Dermis blood vessel endothelial cell (primary cell): Measurements from ENCODE around the gene TBRG4. TPM values are rescaled to one million over a fixed set of nuclear protein-coding genes. Genes with fewer than 3 reads are reported as not detected.
"Not testable (repeated sequence)": the region's sequence is repeated elsewhere in the genome, so short reads cannot be mapped to it uniquely, and the experiment has no call there.

ENCODE experiments used
- DNase-seq: peaks from one replicate; pipeline ENCODE4 v3.0.0; 2010
- total RNA-seq: library from RNA; depleted of rRNA; stranded (reverse); fragments of >200 nt; gene quantifications from 2 replicates; pipeline ENCODE4 v1.2.3, GENCODE V29; 2014

The TBRG4 gene
- 55.1 and 78.6 TPM in 2 replicates for total RNA-seq

DNA sequence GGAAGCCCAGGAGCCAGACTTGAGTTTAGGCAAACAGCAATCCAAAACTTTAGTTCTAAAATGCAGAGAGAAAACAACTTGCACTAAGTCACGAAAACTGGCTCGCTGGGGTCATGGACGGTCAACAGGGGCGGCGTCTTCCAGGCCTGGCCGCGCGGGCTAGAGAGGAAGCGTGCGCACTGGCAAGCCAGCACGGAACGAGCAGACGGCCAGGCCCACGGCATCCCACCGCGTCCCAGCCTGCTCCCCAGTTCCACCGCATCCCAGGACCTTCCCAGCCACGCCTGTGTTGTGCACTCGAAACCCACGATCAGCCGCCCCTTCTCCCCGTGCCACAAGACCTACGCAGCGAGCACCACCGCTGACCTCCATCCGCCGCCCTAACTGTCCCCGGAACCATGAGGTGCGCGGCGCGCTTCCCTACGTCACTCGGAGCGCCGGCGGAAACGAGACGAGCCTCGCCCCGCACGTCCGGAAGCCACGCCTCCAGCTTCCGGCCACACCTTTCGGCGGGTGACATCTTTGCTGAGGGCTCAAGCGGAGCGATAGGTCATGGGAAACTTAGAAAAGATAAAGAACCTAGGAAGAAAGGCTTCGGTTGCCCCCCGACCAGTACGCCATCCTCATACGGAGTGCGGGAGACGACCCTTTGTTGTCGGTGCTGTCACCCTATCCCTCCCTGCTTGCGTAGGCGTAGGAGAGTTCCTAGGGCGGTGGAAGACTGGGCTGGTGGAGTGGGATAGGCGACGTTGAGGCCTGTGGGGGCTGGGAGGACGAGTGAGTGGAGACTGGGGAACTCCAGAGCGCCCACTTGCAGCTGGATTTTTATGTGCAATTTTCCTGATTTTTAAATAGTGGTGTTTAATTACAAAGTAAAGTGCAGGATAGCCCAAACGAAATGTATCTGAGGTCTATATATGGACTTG, at the start of gene TBRG4:
Gene TBRG4, minus strand, starts transcription at position 400 of the 926 bp plus-strand sequence. CDS start 2,460 bp downstream, outside the sequence.
- peak; percentile 96 for DNase-seq

DNA sequence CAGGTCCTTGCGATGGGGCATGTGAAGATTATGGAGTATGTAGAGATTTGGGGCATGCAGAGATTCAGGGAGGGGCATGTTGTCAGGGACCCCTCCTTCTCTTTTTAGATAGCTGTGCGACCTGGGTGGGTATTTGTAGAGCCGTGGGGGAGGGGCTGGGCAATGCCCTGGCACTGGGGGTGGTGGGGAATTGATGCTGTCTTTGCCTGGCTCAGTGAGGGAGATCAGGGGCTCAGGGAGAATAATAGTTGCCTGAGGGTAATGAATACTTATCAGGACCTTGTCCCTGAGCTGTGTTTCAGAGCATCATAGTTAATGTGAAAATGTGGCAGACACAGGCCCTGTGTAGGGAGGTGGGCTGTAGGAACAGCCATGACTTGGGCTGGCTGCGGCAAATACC, 49.6 kb upstream of the TBRG4 start:
- no peak for DNase-seq

DNA sequence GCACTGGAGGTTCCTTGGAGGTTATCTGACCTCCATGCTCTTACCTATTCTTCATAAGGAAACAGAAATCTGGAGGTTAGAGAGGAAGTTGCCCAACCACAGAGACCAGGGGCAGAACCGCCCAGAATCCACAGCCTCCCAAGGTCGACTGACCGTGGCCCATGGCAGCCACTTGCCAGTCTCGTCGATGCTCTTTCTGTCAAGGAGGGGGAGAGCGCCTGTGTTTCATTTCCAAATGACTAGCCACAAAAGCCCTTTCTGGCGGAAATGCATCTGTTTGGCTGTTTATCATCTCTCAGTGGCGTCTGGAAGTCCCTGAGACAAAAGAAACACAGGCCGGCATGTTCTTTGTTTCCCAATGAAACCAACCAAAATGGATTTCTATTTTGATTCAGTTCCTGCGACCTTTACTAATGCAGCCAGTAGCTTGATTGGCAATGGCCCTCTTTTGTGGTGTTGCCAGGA, 49.0 kb upstream of the TBRG4 start:
- no peak for DNase-seq

DNA sequence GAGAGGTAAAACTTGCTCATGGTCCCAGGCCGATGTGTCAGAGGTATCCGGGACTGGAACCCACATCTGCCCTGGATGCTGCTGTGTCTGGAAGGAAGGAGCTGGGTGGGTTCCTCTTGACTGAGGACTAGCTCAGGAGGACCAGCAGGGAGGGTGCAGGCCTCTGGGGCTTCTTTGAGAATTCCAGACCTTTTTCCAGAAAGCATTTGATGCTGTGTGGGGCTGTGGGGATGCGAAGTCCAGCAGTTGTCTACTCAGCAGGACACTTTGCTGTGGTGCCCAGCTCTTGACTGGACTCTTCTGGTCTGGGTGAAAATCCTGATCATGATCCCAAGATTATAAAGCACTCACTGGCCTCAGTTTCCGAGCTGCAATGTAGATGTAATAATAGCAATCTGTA, 47.8 kb upstream of the TBRG4 start:
- DNase-seq, result no peak

DNA sequence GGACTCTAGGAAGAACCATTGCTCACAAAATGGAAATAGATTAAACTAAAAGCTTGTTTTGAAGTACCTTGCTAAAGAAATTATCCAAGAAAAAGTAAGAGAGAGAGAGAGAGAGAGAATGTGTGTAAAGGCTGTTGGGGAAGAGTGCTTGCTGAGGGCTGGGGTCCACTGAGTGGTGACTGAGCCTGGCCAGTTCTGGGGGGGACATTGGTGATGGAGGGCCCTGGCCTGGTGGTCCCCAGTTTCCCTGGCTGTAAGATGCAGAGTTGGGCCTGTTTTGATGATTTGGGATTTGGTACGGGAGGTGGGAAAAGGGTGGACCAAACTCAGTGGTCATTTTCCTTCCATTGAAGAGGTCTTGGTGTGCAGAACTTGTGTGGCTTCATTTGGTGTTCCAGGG, 47.0 kb upstream of the TBRG4 start:
- no peak for DNase-seq

DNA sequence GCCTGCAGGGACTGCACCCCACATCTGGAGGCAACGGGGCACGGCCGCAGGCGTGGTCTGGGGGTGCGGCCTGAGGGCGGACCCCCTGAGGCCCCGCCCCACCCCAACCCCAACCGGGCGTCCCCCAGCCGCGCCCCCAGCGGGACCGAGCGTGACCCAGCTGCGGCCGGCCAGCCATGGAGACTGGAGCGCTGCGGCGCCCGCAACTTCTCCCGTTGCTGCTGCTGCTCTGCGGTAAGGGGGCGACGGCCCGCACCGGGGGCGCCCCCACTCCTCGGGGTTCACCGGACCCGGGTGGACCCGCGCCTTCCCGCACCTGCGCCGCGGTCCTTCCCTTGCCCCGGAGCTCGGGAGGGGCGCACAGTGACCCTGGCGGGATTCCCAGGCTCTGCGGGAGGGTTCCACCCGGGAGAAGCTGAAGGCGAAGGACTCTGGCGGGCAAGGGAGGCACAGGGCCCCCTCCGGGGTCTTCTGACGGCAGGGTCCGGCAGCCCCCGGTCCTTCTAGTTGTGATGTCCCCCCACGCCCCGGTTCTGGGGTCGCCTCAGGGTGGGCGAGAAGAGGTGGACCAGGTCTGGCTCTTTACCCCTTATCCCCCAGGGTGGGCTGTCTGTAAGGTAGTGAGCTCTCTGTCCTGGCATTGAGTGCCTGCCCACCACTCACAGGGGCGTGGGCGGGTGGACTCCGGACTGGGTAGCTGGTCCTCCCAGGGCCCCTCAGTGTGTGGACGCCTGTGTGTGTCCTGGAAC, 46.3 kb upstream of the TBRG4 start, which contains the start of gene RAMP3:
Gene RAMP3, plus strand, starts transcription at position 139 of the 749 bp plus-strand sequence. Its CDS starts 38 bp downstream, at position 177.
- DNase-seq, result no peak

DNA sequence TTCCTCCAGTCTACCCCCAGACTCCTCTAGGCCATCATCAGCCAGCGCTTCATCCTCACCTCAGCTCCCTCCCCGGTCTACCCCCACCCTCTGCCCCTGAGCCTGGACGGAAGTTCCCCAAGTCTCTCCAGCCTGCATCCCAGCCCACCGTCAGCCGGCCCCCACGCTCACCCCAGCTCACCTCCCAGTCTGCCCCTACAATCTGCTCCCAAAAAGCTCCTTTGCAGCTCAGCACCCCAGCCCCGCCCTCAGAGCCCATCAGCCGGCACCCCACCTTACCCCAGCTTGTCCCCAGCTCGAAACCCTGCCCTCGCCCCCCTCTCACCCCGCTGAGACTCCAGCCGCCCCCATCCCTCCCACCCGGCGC, 45.8 kb upstream of the TBRG4 start:
- no peak for DNase-seq

DNA sequence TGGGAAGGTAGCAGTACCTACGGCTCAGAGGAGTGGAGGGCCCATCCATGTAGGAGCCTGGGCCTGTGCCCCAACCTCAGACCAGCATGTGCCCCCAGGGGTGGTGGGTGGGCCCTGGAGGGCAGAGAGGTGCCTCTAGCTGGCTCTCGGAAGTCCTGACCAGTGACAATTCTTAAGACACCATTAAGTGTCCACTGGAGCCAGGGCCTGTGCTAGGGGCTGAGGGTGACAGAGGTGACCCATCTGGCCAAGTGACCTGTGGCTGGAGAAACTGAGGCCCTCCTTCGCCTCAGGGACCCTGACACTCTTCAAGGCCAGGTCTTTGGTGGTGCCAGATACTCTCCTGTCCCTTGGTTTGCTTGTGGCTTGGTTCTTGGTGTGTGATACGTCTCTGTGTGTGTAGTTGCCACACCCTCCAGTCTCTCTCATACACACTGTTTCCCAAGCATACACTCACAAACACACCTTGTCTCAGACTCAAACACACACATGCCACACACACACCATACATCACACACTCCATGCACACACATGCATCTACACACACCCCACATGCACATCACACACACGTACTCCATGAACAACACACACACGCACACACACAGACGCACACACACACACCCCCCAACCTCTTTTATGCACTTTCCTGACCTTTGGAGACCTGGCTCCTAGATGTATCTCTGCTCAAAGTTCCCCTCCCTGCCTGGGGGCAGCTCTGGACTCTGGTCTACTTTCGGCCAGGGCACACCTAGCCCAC, 45.2 kb upstream of the TBRG4 start:
- DNase-seq, result no peak

DNA sequence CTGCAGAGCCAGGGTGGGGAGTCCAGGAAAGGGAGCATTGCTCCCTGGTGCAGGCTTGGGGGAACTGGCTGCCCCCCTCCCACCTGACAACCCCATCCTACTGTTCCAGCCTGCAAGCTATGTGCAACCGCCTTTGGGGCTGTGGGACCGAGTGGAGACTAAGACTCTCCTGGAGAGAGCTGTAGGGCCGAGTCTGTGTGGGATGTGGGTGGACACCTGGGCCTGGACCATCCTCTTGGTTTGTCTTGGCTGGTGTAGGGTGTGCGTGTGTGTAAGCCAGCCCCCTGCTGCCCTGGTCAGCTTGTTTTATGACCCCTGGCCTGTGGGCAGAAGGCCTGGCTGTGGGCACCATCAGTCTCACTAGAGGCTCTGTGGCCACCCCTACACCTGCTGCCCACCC, 44.4 kb upstream of the TBRG4 start:
- DNase-seq, result no peak

DNA sequence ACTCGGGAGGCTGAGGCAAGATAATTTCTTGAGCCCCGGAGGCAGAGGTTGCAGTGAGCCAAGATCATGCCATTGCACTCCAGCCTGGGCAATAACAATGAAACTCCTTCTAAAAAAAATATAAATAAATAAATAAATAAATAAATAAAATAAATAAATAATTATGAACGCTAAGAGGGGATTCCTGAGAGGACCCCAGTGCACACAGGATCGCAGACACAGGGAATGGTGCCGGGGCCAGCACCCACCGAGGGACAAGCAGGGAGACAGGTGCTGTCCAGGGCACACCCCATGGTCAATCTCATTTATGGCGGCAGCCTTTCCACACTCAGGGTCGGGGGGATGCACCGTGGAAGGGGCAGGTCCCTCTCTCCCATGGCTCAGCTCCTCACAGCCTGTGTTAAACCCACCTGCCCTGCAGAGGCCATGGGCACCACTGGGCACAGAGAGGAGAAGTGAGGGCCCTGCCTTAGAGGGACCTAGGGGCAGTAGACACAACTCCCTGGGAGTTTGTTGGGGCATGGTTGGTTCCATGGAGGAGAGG, 43.9 kb upstream of the TBRG4 start:
- no peak for DNase-seq

DNA sequence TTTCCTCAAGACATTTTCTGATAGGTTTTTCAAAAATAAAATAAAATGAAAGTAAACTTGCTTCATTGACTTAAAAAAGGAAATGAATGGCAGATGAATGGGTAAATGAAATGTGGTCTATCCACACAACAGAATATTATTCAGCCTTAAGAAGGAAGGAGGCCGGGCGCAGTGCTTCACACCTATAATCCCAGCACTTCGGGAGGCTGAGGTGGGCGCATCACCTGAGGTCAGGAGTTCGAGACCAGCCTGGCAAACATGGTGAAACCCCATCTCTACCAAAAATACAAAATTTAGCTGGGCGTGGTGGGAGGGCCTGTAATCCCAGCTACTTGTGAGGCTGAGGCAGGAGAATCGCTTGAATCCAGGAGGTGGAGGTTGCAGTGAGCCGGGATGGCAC, 42.4 kb upstream of the TBRG4 start:
- not testable (repeated sequence) for DNase-seq

DNA sequence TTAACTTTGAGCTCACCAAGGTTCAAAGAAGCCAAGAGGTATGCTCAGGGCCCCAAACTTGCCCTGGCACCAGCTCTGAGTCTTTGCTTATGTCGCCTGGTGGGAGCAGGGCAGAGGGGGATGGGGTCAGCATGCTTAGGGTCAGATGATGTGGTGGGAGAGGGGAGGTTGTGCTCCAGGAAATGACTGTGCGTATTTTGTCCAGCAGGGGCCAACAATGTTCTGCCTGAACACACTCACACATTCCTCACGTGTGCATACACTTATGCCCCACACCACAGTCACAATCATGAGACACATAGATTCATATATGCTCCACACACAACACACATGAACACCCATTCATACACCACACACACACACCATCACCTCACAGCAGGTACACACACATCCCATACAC, 41.7 kb upstream of the TBRG4 start:
- DNase-seq, result peak; percentile 12

DNA sequence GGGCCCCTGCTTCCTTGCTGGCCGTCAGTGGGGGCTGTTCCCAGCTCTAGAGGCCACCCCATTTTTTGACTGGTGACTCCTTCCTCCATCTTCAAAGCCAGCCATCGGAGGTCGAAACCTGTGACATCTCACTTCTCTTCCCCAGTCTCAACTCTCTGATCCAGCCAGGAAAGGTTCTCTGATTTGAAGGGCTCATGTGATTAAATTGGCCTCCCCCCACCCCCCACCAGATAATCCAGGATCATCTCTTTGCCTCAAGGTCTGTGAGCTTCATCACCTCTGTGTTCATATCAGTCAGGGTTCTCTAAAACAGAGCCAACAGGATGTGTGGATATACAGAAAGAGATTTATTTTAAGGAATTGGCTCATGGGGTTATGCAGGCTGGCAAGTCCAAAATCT, 40.5 kb upstream of the TBRG4 start:
- DNase-seq, result no peak

DNA sequence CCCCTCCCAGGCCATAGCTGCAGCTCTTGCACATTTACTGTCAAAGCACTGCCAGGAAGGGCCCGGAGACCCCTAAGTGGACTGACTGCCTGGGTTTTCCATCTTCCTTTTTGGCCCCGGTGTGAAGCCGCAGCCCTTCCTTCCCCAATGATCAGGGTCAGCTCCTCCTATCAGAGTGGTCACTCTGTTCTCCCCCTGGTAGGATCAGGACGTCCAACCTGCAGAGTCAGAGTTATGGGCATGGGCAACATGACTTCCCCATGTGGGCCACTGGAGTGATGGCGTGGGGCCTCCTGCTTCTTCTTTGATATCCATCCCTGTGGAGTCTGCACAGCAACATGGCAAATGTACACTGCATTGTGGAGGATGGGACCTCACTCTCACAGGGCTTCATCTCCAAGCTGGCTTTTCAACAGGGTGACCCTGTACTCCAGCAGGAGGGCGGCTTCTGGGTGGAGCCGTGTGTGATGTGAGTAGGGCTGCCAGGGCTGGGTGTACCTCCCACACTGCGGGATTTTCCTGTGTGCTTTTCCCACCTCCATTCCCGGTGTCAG, 39.7 kb upstream of the TBRG4 start:
- DNase-seq, result no peak

DNA sequence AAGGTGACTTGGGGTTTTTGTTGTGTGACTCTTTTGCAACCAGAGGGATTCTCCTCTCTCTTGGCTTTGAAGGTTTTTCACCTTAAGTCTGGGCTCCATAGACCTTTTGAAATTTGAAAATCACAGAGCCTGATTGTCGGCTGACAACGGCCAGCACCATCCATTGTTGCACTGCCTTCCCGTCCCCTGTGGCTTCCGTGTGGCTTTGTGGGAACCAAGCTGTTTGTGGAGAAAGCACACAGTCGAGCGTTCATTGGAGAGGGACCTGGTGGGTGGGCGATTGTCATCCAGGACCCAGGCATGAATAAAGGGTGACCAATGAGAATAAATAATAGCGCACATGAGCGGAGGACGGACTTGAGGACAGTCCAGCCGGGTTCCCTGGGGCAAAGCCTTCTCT, 38.7 kb upstream of the TBRG4 start:
- DNase-seq, result no peak

DNA sequence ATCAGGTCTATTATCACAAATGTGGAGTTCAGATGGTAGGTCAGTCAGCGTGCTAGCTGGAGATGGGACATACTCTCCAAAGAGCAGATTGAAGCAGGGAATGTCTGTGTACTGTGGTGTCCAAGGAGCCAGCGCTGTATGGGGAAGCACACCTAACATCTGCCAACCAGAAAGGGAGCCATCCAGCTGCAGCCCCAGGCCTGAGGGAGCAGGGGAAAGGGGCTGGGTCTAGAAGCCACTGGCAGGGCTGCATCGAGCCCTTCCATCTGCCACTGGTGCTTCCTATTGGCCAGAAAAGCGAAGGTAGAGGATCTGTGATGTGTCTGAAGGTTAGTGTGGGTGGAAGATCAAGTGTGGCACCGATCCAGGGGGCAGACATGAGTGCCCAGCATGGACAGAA, 38.1 kb upstream of the TBRG4 start:
- no peak for DNase-seq

DNA sequence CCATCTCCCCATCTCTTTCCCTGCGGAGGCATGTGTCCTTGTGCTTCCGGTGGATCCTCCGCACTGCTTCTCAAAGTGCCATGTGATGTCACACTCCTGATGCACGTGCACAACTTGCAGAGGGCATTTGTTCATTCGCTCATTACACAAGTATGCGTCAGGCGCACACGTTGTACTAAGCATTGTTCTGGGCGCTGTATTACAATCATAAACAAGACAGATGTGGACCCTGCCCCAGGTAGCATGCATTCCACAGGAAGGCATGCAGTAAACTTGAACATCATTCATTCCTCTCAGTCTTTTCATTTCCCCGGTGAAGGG, 37.1 kb upstream of the TBRG4 start:
- no peak for DNase-seq

DNA sequence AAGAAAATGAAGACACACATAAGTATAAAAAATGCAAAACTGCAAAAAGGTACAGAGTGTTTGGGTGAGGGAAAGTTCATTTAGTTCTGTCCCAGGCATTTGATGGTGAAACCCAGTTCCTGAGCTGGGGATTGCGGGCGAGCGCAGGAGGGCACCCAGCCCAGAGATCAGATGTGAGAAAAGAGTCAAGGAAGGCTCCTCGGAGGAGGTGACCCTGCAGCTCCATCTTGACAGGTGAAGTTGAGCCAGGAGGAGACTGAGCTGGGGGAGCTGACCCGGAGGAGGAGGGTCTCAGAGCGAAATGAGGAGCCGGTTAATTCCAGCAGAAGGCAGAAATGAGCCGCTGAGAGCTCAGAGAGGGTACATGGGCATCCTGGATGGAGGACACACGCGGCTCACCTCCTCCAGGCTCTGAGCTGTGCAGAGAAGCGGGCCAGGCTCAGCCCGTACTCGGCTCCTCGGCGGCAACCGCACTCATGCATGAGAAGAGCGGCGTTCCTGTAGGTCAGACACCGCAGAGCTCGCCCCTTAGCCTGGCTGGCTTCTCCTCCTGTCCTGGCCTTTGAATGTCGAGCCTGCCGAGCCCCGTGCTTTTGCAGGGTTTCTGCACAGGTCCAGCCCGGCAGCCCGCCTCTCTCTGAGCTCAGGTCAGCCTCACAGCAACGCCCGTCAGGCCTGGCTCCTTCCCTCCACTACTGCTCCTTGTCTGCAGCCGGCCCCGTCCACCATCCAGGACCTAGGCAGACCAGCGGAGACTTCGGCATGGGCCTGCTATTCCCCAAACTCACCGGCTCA, 36.6 kb upstream of the TBRG4 start:
- no peak for DNase-seq

DNA sequence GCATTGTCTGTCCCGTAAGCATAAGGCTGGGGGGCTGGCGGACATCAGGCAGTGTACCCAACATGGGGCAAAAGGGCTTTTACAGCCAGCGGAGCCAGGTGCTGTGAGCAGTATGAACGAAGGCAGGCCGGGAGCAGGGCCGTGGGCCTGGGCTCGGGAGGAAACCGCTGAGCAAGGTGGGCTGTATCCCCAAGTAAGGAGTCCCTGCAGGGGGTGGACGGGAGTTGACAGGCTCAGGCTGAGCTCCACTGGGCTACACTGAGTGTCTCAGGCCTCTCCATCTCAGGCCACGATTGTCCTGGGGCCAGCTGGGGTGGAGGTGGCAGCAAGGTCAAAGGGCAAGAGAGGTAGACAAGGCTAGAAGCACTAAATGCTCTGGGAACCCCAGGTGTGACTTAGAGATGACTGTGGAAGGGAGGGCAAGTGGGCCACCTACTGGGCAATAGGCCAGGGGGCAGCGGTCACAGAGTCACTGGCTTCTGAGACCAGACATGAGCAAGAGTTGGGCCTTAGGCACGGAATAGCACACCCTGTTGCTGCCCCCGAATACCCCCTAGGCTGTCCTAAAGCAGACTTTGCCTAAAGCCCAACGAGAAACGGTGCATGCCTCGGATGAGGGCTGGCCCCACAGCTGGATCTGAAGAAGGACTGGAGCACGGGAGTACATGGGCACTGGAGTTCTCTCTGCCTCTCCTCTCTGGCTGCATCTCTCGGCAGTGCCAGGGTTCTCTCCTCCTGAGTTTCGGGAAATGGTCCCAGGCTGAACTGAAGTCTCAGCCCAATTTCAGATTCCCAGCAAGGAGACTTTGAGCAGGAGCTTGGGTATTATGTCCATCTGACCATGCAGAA, 35.3 kb upstream of the TBRG4 start:
- no peak for DNase-seq

DNA sequence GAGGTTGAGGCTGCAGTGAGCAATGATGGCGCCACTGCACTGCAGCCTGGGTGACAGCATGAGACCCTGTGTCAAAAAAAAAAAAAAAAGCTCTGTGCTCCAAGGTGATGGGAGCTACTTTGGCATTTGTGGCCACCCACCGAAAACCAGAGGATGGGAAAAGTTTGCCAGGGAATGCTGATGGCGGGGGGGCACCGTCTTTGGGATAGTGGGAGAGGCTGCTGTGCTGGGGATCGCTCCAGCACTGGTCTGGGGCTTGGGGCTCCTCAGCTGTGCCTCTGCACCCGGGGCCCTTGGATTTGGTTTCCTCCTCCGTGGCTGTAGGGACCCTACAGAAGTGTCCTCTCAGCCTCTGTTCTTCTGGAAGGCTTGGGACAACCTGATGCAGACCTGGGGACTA, 34.4 kb upstream of the TBRG4 start:
- no peak for DNase-seq

DNA sequence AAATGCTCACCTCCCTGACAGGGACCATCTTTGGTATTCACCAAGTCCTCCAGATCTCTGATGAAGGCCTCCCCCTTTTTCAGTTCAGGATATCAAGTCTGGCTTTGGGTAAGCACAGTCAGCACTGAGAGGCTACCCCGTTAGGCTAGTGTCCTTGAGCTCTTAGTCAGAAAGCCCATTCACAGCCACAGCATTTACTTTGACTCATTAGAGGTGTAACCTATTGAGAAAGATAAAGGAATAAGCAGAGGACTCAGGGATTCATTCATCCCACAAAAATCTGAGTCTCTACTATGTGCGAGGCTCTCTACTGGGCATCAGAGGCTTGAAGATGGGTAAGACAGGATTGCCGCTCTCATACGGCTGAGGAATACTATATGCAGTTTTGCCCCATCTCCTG, 32.1 kb upstream of the TBRG4 start:
- DNase-seq, result no peak
